HepG2 (cell line): ENCODE results near the gene CCNI2.

Experiments
- CEBPB ChIP-seq: IDR thresholded peaks from 2 replicates; pipeline ENCODE4 v1.6.1; 2011; ENCODE audit warnings: low read depth, low read length, improper control_type of control experiment, borderline replicate concordance
- EZH2 ChIP-seq: conservative IDR thresholded peaks from 2 replicates; pipeline ENCODE4 v1.6.1; 2012; ENCODE audit warnings: mild to moderate bottlenecking, low read depth, low read length, moderate library complexity
- NR2C2 ChIP-seq: sonication (generic); formaldehyde crosslinking; IDR thresholded peaks from 2 replicates; pipeline ENCODE4 v1.4.0; 2020; ENCODE audit warnings: missing genetic modification reagents, mild to moderate bottlenecking, moderate library complexity, borderline replicate concordance
- RAD21 ChIP-seq: fragments of 450-650 bp; formaldehyde crosslinking; IDR thresholded peaks from 2 replicates; pipeline ENCODE4 v1.5.0; 2020; ENCODE audit warnings: mild to moderate bottlenecking
- SMC3 ChIP-seq: IDR thresholded peaks from 2 replicates; pipeline ENCODE4 v1.6.1; 2011; ENCODE audit warnings: low read length, improper control_type of control experiment
- SNRNP70 ChIP-seq: fragments of 200-400 bp; formaldehyde crosslinking; IDR thresholded peaks from 2 replicates; pipeline ENCODE4 v1.6.1; 2017; ENCODE audit warnings: mild to moderate bottlenecking, low read depth, low read length, moderate library complexity
- TF ChIP-seq, protein P1 (sequence below): sonication (generic); formaldehyde crosslinking; IDR thresholded peaks from 2 replicates; pipeline ENCODE4 v1.5.0; 2020; ENCODE audit warnings: mild to moderate bottlenecking, missing genetic modification reagents, moderate library complexity
- TF ChIP-seq, protein P2 (sequence below): sonication (generic); formaldehyde crosslinking; IDR thresholded peaks from 2 replicates; pipeline ENCODE4 v1.4.0; 2020; ENCODE audit warnings: low read depth, missing genetic modification reagents
- TF ChIP-seq, protein P3 (sequence below): sonication (generic); formaldehyde crosslinking; IDR thresholded peaks from 2 replicates; pipeline ENCODE4 v1.8.1; 2023; ENCODE audit warnings: mild to moderate bottlenecking, inconsistent platforms, moderate library complexity, missing genetic modification reagents, borderline replicate concordance

DNA sequence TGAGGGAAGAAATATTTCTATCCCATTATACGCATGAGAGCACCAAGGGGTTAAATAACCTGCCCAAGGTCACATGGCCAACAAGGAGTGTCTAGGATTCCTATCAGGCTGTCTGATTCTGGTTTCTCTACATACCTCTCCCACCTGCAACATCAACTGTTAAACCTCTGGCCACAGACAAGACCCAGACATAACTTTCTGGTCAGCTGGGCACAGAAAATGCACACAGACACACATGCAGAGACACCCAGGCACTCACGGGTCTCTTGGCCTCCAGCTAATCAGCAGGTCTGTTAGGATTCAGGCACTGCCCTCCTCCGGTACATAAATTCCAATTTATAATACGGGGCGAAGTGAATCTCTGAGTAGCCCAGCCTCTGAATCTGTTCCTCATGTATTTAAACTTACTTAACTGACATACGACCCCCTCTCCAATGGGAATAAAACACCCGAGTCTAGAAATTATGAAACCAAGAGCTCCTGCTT lies 28.3 kb downstream of the CCNI2 start:
- TF ChIP-seq CEBPB (no peak), NR2C2 (no peak), EZH2 (no peak), SMC3 (no peak), SNRNP70 (no peak), RAD21 (CRISPR knock-in tag) (no peak)
- TF ChIP-seq, protein P1, sequence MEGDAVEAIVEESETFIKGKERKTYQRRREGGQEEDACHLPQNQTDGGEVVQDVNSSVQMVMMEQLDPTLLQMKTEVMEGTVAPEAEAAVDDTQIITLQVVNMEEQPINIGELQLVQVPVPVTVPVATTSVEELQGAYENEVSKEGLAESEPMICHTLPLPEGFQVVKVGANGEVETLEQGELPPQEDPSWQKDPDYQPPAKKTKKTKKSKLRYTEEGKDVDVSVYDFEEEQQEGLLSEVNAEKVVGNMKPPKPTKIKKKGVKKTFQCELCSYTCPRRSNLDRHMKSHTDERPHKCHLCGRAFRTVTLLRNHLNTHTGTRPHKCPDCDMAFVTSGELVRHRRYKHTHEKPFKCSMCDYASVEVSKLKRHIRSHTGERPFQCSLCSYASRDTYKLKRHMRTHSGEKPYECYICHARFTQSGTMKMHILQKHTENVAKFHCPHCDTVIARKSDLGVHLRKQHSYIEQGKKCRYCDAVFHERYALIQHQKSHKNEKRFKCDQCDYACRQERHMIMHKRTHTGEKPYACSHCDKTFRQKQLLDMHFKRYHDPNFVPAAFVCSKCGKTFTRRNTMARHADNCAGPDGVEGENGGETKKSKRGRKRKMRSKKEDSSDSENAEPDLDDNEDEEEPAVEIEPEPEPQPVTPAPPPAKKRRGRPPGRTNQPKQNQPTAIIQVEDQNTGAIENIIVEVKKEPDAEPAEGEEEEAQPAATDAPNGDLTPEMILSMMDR (CRISPR knock-in tag), result no peak
- TF ChIP-seq, protein P2, sequence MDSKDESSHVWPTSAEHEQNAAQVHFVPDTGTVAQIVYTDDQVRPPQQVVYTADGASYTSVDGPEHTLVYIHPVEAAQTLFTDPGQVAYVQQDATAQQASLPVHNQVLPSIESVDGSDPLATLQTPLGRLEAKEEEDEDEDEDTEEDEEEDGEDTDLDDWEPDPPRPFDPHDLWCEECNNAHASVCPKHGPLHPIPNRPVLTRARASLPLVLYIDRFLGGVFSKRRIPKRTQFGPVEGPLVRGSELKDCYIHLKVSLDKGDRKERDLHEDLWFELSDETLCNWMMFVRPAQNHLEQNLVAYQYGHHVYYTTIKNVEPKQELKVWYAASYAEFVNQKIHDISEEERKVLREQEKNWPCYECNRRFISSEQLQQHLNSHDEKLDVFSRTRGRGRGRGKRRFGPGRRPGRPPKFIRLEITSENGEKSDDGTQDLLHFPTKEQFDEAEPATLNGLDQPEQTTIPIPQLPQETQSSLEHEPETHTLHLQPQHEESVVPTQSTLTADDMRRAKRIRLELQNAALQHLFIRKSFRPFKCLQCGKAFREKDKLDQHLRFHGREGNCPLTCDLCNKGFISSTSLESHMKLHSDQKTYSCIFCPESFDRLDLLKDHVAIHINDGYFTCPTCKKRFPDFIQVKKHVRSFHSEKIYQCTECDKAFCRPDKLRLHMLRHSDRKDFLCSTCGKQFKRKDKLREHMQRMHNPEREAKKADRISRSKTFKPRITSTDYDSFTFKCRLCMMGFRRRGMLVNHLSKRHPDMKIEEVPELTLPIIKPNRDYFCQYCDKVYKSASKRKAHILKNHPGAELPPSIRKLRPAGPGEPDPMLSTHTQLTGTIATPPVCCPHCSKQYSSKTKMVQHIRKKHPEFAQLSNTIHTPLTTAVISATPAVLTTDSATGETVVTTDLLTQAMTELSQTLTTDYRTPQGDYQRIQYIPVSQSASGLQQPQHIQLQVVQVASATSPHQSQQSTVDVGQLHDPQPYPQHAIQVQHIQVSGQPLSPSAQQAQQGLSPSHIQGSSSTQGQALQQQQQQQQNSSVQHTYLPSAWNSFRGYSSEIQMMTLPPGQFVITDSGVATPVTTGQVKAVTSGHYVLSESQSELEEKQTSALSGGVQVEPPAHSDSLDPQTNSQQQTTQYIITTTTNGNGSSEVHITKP (CRISPR knock-in tag), result no peak
- TF ChIP-seq, protein P3, sequence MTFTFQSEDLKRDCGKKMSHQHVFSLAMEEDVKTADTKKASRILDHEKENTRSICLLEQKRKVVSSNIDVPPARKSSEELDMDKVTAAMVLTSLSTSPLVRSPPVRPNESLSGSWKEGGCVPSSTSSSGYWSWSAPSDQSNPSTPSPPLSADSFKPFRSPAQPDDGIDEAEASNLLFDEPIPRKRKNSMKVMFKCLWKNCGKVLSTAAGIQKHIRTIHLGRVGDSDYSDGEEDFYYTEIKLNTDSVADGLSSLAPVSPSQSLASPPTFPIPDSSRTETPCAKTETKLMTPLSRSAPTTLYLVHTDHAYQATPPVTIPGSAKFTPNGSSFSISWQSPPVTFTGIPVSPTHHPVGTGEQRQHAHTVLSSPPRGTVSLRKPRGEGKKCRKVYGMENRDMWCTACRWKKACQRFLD (CRISPR knock-in tag), result no peak
